Body of pancreas (tissue), 4 donors: ENCODE measurements around the gene CYS1.

Experiments
- POLR2A ChIP-seq, 3 donors: fragments of 450-650 bp; IDR thresholded peaks; one replicate each; pipeline ENCODE4 v1.6.1; 2016; ENCODE audit warnings: antibody characterized with exemption in 3 of 3, mild to moderate bottlenecking in 2 of 3
- TF ChIP-seq, protein P1 (sequence below), 7 experiments: fragments of 450-650 bp in 4 of 7; fragments of 200-600 bp in 3 of 7; sonication (generic) in 3 of 7; IDR thresholded peaks; one replicate each; pipeline ENCODE4 v1.5.1; 2016 to 2019; ENCODE audit warnings: antibody characterized with exemption in 7 of 7

DNA sequence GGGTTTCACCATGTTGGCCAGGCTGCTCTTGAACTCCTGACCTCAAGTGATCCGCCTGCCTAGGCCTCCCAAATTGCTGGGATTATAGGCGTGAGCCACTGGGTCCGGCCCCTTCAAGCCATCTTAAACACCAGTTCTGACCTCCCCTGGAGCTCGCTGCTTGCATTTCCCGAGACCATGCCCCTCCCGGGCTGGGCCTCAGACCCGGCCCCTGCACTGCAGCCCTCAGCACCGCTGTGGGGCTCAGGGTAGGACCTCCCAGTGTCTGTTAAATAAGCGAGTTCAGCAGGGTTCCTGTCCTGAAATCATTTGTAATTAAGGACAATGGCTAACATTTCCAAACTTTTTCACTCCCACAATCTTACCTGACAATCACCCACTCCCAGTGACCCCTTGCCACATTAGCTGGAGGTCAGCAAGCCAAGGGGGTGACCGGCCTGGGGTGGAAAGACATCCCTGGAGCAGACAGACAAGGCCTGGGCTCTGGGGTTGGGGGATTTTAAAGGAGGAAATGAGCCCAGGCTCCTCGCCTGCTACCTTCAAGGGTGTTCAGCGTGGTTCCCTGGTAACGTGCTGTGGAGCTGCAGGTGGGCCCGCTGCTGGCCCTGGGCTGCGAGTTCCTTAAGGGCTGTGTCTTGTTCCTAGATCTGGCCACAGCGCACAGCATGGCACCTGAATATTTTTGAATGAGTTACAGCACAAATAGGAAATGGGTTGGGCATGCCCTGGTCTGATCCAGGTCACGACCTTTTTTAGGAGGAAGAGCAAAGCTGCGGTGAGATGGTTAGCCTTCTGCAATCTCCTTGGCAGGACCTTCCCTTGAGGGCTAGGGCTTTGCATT lies 15.1 kb downstream of the CYS1 start:
- TF ChIP-seq, protein P1, sequence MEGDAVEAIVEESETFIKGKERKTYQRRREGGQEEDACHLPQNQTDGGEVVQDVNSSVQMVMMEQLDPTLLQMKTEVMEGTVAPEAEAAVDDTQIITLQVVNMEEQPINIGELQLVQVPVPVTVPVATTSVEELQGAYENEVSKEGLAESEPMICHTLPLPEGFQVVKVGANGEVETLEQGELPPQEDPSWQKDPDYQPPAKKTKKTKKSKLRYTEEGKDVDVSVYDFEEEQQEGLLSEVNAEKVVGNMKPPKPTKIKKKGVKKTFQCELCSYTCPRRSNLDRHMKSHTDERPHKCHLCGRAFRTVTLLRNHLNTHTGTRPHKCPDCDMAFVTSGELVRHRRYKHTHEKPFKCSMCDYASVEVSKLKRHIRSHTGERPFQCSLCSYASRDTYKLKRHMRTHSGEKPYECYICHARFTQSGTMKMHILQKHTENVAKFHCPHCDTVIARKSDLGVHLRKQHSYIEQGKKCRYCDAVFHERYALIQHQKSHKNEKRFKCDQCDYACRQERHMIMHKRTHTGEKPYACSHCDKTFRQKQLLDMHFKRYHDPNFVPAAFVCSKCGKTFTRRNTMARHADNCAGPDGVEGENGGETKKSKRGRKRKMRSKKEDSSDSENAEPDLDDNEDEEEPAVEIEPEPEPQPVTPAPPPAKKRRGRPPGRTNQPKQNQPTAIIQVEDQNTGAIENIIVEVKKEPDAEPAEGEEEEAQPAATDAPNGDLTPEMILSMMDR (IDR thresholded peaks at IDR 0.05), result no peak
- TF ChIP-seq POLR2A (IDR thresholded peaks at IDR 0.05), result no peak
